ENCODE results near the gene HTR4.

DNA sequence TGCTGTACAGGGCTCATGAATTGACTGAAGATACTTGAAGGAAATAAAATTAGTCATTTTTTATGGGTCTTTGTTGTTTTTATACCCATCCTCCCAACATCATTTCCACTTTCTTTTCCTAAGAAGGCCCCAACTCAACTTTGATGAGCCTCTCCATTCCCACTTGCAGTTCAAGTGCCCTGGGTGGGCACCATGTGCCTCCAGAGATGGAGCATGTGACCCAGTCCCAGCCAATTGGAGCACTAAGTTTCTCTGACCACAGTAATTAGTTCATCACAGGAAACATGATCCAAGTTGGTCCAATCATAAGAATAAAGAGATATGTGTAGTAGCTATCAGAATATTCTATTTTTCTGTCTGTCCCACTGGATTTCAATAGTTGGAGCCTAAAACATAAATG lies 46.9 kb downstream of the HTR4 start:
- TF ChIP-seq POLR2A (IDR thresholded peaks at IDR 0.05; ENCODE audit: low read length) (no peak), GATA1 (IDR thresholded peaks at IDR 0.05; ENCODE audit: low read depth, low read length) (no peak)
